A673 (cell line): ENCODE results near the gene MAGI1.

Experiments
- EZH2 ChIP-seq: fragments of 200-600 bp; sonication (generic); IDR thresholded peaks from 2 replicates; pipeline ENCODE4 v1.6.1; 2017; ENCODE audit warnings: borderline replicate concordance, low read depth, mild to moderate bottlenecking, mixed read lengths, antibody characterized with exemption, low read length; ENCODE audit not compliant: poor library complexity, severe bottlenecking
- TF ChIP-seq, protein P1 (sequence below): fragments of 300-800, 200-600 bp; sonication (generic); conservative IDR thresholded peaks from 2 replicates; pipeline ENCODE4 v1.5.1; 2017; ENCODE audit warnings: low read depth, mild to moderate bottlenecking, antibody characterized with exemption, low read length, moderate library complexity, mixed read lengths

DNA sequence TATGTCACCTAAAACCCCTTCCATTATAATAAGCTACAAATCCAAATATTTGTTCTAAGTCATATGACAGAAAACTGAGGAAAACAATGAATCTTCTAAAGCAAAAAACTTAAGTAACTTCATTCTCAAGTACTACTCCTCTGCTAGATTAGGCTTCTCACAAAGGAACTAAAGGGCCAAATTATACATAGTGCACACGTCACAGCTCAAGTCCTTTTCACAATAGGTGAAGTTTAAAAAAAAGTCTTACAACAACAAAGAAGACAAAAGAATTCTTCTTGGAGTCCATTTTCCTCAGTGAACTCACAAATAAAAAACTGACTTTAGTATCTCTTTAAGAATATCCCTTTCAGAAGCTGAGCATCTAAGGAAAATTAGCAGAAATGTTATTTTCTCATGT lies 479.9 kb downstream of the MAGI1 start:
- TF ChIP-seq EZH2, result no peak
- TF ChIP-seq, protein P1, sequence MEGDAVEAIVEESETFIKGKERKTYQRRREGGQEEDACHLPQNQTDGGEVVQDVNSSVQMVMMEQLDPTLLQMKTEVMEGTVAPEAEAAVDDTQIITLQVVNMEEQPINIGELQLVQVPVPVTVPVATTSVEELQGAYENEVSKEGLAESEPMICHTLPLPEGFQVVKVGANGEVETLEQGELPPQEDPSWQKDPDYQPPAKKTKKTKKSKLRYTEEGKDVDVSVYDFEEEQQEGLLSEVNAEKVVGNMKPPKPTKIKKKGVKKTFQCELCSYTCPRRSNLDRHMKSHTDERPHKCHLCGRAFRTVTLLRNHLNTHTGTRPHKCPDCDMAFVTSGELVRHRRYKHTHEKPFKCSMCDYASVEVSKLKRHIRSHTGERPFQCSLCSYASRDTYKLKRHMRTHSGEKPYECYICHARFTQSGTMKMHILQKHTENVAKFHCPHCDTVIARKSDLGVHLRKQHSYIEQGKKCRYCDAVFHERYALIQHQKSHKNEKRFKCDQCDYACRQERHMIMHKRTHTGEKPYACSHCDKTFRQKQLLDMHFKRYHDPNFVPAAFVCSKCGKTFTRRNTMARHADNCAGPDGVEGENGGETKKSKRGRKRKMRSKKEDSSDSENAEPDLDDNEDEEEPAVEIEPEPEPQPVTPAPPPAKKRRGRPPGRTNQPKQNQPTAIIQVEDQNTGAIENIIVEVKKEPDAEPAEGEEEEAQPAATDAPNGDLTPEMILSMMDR, result no peak
